Choroid plexus epithelial cell (primary cell): ENCODE measurements around the gene SDCCAG8.

Source experiments
- DNase-seq: peaks from one replicate; pipeline ENCODE4 v3.0.0-alpha.2; 2010; ENCODE audit warnings: low read depth
- H3K4me3 ChIP-seq: 2 replicates; pipeline ENCODE4 v1.5.1; 2011; ENCODE audit warnings: low read depth, mild to moderate bottlenecking, control low read depth, low read length, moderate library complexity
- CTCF ChIP-seq: conservative IDR thresholded peaks from 2 replicates; pipeline ENCODE4 v1.5.1; 2011; ENCODE audit warnings: low read depth, mild to moderate bottlenecking, control low read depth, inconsistent platforms, low read length, moderate library complexity

Gene SDCCAG8

GRCh38 chr1:243229526-243229925 is 26.3 kb upstream of the SDCCAG8 start:
- DNase-seq, result no peak
- no peak for TF ChIP-seq CTCF
- no peak overlapping the region for H3K4me3 ChIP-seq

GRCh38 chr1:243230914-243231313 is 24.9 kb upstream of the SDCCAG8 start:
- no peak for TF ChIP-seq CTCF
- peak; percentile 40 for DNase-seq
- H3K4me3 ChIP-seq, result no peak overlapping the region

DNA sequence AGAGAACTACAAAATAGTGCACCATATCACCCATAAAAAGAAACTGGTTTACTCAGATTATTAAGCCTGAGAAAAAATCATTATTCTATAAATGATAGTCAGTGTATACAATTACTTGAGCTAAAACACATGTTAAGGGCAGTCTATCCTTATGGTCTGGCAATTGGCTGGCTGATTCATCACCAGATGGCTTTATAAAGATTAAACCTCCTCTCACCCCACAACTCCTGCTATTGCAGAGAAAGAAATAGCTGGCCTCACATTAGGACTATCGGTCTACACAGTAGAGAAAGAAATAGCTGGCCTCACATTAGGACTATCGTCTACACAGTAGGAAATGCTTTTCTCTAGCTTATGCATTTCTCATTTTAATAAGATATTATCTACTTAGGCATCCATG is 21.9 kb upstream of the SDCCAG8 start:
- no peak for TF ChIP-seq CTCF
- H3K4me3 ChIP-seq, result no peak overlapping the region
- peak; percentile 80 for DNase-seq

- no peak for TF ChIP-seq CTCF
- H3K4me3 ChIP-seq, result no peak overlapping the region
- peak; percentile 70 for DNase-seq
These were observed 20.7 kb upstream of the SDCCAG8 start for GRCh38 chr1:243234978-243235647.

DNA sequence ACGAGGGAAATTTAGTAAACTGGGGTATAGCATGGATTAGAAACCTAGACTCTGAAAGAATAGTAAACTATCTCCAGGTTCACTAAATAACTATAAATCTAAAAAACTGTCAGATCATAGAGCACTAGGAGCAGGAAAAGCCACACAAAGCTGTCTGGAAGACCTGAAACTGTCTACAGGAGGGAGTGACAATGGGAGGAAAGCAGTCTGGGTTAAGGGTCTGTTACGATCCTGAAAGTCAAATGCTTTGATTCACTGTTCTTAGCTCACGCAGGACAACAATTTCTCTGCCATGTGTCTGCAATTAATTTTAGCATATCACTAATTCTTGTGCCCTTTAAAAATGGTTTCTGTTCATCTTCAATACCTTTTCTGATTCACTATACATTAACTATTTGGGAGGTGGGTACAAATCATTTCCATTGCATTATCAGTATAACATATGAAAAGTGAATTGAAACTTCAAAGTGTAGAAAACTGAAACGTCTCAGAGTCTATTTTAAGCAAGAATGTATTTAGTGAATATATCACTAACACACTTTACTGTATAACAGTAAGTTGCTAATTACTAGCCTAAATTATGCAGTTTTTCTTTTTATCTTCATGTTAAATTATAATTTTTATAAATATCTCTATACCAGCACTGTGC is 19.1 kb upstream of the SDCCAG8 start:
- no peak for DNase-seq
- TF ChIP-seq CTCF, result no peak

DNA sequence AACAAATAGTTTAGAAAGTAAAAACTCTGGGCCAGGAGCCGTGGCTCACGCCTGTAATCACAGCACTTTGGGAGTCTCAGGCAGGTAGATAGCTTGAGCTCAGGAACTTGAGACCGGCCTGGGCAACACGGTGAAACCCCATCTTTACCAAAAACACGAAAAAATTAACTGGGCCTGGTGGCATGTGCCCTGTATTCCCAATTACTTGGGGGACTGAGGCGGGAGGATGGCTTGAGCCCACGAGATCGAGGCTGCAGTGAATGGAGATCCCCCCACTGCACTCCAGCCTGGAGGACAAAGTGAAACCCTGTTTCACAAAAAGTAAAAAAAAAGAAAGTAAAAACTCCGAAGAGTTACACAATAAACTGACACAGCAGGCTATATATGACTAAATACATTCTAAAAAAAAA is 11.4 kb upstream of the SDCCAG8 start:
- H3K4me3 ChIP-seq, result no peak overlapping the region
- DNase-seq, result peak; percentile 41
- TF ChIP-seq CTCF, result no peak

More for the DNA sequence above, 19.1 kb upstream of the SDCCAG8 start:
- H3K4me3 ChIP-seq, result no peak overlapping the region

- DNase-seq, result no peak
- no peak for TF ChIP-seq CTCF
- no peak overlapping the region for H3K4me3 ChIP-seq
These were observed 8.9 kb upstream of the SDCCAG8 start for GRCh38 chr1:243246916-243247315.
